Activated naive CD8-positive, alpha-beta T cell treated with anti-CD3 and anti-CD28 coated beads, Interleukin-2, amount 50 U/mL, for 24 hours (primary cell): ENCODE results near the gene MATN1.

Experiments
- ATAC-seq: fragments of 150-1000 bp; cut with Tn5 transposase; one replicate; pipeline ENCODE4 v1.10.0; 2021
- DNase-seq: peaks from one replicate; pipeline ENCODE4 v3.0.0; 2021
- H3K27ac Mint-ChIP-seq: one replicate; pipeline ENCODE4 v1.8.0; 2021; ENCODE audit warnings: mild to moderate bottlenecking, mixed read lengths
- H3K27me3 Mint-ChIP-seq: one replicate; pipeline ENCODE4 v1.8.0; 2021; ENCODE audit warnings: mixed read lengths
- H3K36me3 Mint-ChIP-seq: one replicate; pipeline ENCODE4 v1.8.0; 2021; ENCODE audit warnings: low read depth, mixed read lengths
- H3K4me1 Mint-ChIP-seq: one replicate; pipeline ENCODE4 v1.8.0; 2021; ENCODE audit warnings: mixed read lengths
- H3K4me3 Mint-ChIP-seq: one replicate; pipeline ENCODE4 v1.8.0; 2021; ENCODE audit warnings: mild to moderate bottlenecking, moderate library complexity, mixed read lengths
- H3K9me3 Mint-ChIP-seq: one replicate; pipeline ENCODE4 v1.8.0; 2021; ENCODE audit warnings: mixed read lengths

The MATN1 gene

GRCh38 chr1:30675289-30675688 is 48.1 kb downstream of the MATN1 start:
- no peaks in the 10 kb centered on the region for H3K36me3 Mint-ChIP-seq
- H3K27me3 Mint-ChIP-seq, result peaks cover 19% of the 10 kb centered on the region

GRCh38 chr1:30673395-30673794 is 50.0 kb downstream of the MATN1 start:
- Mint-ChIP-seq H3K9me3 (peaks cover 13% of the 10 kb centered on the region), H3K27me3 (peaks cover 19% of the 10 kb centered on the region), H3K27ac (no peak overlapping the region), H3K36me3 (no peaks in the 10 kb centered on the region), H3K4me3 (no peak overlapping the region), H3K4me1 (no peaks in the 10 kb centered on the region)
- ATAC-seq, result no peak
- DNase-seq, result no peak

More at GRCh38 chr1:30675289-30675688, 48.1 kb downstream of the MATN1 start:
- ATAC-seq (no peak), DNase-seq (no peak)
- H3K9me3 Mint-ChIP-seq, result peaks cover 13% of the 10 kb centered on the region
- no peak overlapping the region for H3K4me3 Mint-ChIP-seq
- H3K4me1 Mint-ChIP-seq, result no peaks in the 10 kb centered on the region
- no peak overlapping the region for H3K27ac Mint-ChIP-seq

- peaks cover 16% of the 10 kb centered on the region for H3K27me3 Mint-ChIP-seq
- H3K4me3 Mint-ChIP-seq, result no peak overlapping the region
- DNase-seq (no peak), ATAC-seq (no peak)
- H3K36me3 Mint-ChIP-seq, result no peaks in the 10 kb centered on the region
- H3K4me1 Mint-ChIP-seq, result no peaks in the 10 kb centered on the region
- H3K27ac Mint-ChIP-seq, result no peak overlapping the region
- peaks cover 13% of the 10 kb centered on the region for H3K9me3 Mint-ChIP-seq
These were observed 50.7 kb downstream of the MATN1 start for GRCh38 chr1:30672661-30673060.

GRCh38 chr1:30670240-30671060 is 52.9 kb downstream of the MATN1 start:
- H3K27me3 Mint-ChIP-seq, result peaks cover 12% of the 10 kb centered on the region
- no peak overlapping the region for H3K27ac Mint-ChIP-seq
- no peak for ATAC-seq

GRCh38 chr1:30668546-30669327 is 54.6 kb downstream of the MATN1 start:
- ATAC-seq, result no peak
- Mint-ChIP-seq H3K4me1 (no peaks in the 10 kb centered on the region), H3K27me3 (peaks cover 5% of the 10 kb centered on the region), H3K9me3 (peaks cover 9% of the 10 kb centered on the region), H3K4me3 (no peak overlapping the region), H3K27ac (no peak overlapping the region), H3K36me3 (no peaks in the 10 kb centered on the region)
- DNase-seq, result no peak

More at GRCh38 chr1:30670240-30671060, 52.9 kb downstream of the MATN1 start:
- DNase-seq, result no peak
- Mint-ChIP-seq H3K4me3 (no peak overlapping the region), H3K4me1 (no peaks in the 10 kb centered on the region), H3K9me3 (peaks cover 13% of the 10 kb centered on the region), H3K36me3 (no peaks in the 10 kb centered on the region)

- Mint-ChIP-seq H3K27me3 (peaks cover 3% of the 10 kb centered on the region), H3K36me3 (no peaks in the 10 kb centered on the region), H3K9me3 (peaks cover 6% of the 10 kb centered on the region), H3K27ac (no peak overlapping the region), H3K4me3 (no peak overlapping the region), H3K4me1 (no peaks in the 10 kb centered on the region)
- ATAC-seq (no peak), DNase-seq (no peak)
These were observed 55.4 kb downstream of the MATN1 start for GRCh38 chr1:30668024-30668423.

- no peak overlapping the region for H3K27ac Mint-ChIP-seq
- no peaks in the 10 kb centered on the region for H3K27me3 Mint-ChIP-seq
- H3K36me3 Mint-ChIP-seq, result no peaks in the 10 kb centered on the region
- H3K9me3 Mint-ChIP-seq, result no peaks in the 10 kb centered on the region
- no peak for ATAC-seq
- DNase-seq, result no peak
- H3K4me1 Mint-ChIP-seq, result no peaks in the 10 kb centered on the region
- H3K4me3 Mint-ChIP-seq, result no peak overlapping the region
These were observed 56.6 kb downstream of the MATN1 start for GRCh38 chr1:30666756-30667273.

GRCh38 chr1:30665216-30666010 is 58.0 kb downstream of the MATN1 start:
- ATAC-seq (no peak), DNase-seq (no peak)
- Mint-ChIP-seq H3K4me3 (no peak overlapping the region), H3K27me3 (no peaks in the 10 kb centered on the region), H3K27ac (no peak overlapping the region), H3K36me3 (no peaks in the 10 kb centered on the region), H3K4me1 (no peaks in the 10 kb centered on the region), H3K9me3 (no peaks in the 10 kb centered on the region)

GRCh38 chr1:30664103-30664755 is 59.2 kb downstream of the MATN1 start:
- Mint-ChIP-seq H3K9me3 (no peaks in the 10 kb centered on the region), H3K27me3 (no peaks in the 10 kb centered on the region), H3K4me3 (no peak overlapping the region), H3K4me1 (no peaks in the 10 kb centered on the region), H3K27ac (no peak overlapping the region), H3K36me3 (no peaks in the 10 kb centered on the region)
- ATAC-seq (no peak), DNase-seq (no peak)

GRCh38 chr1:30663596-30664091 is 59.7 kb downstream of the MATN1 start:
- ATAC-seq (no peak), DNase-seq (no peak)
- Mint-ChIP-seq H3K36me3 (no peaks in the 10 kb centered on the region), H3K27ac (no peak overlapping the region), H3K27me3 (peaks cover 2% of the 10 kb centered on the region), H3K9me3 (no peaks in the 10 kb centered on the region), H3K4me1 (no peaks in the 10 kb centered on the region), H3K4me3 (no peak overlapping the region)

GRCh38 chr1:30662291-30662840 is 61.0 kb downstream of the MATN1 start:
- Mint-ChIP-seq H3K4me3 (no peak overlapping the region), H3K27me3 (peaks cover 2% of the 10 kb centered on the region)

GRCh38 chr1:30661311-30661710 is 62.1 kb downstream of the MATN1 start:
- DNase-seq, result no peak
- peaks cover 2% of the 10 kb centered on the region for H3K27me3 Mint-ChIP-seq
- H3K4me3 Mint-ChIP-seq, result no peak overlapping the region
- no peaks in the 10 kb centered on the region for H3K4me1 Mint-ChIP-seq
- no peak for ATAC-seq
- no peaks in the 10 kb centered on the region for H3K9me3 Mint-ChIP-seq
- H3K27ac Mint-ChIP-seq, result no peak overlapping the region
- no peaks in the 10 kb centered on the region for H3K36me3 Mint-ChIP-seq

More at GRCh38 chr1:30662291-30662840, 61.0 kb downstream of the MATN1 start:
- H3K27ac Mint-ChIP-seq, result no peak overlapping the region
- DNase-seq (no peak), ATAC-seq (no peak)
- no peaks in the 10 kb centered on the region for H3K36me3 Mint-ChIP-seq
- no peaks in the 10 kb centered on the region for H3K4me1 Mint-ChIP-seq
- H3K9me3 Mint-ChIP-seq, result no peaks in the 10 kb centered on the region
